ENCODE data around the gene TECPR2.

The TECPR2 gene

DNA sequence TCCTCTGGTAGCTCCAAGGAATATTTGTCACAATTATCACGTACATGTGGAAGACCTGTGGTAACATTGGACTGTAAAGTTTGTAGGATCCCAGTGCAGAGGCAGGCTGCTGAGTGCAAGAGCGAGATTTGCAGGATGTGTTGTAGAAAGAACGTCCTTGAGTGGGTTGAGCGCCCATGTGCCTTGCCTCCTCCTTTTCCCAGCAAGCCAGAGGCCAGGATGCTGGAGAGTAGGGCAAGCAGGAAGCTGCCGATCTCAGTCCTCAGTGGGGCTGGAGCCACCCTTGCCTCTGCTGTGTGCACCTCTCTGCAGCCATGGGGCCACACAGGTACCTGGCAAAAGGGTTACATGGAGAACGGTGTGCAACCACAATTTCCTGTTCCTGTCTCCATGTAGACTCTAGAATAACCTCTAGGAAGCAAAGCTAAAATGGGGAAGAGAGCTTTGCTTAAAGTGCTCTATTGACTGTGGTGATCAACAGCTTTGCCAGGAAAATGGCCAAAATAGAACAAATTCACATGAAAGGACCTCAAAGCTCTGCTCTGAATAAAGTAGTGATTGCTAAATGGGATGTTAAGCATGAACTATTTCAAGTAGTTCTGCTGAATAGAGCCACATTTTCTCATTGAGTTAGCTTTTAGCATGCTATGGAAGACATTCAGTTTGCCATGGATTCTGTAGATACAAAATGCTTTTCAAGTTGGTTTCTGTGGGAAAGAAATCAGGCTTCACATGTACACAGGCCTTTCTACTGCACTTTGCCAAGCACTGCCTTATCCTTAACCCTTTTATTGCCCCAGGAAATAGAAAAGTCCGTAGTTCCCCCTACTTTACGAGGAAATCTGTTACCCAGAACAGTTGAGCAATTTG is 109.4 kb downstream of the TECPR2 start:
- no peak for DNase-seq (ENCODE audit: low spot score)

DNA sequence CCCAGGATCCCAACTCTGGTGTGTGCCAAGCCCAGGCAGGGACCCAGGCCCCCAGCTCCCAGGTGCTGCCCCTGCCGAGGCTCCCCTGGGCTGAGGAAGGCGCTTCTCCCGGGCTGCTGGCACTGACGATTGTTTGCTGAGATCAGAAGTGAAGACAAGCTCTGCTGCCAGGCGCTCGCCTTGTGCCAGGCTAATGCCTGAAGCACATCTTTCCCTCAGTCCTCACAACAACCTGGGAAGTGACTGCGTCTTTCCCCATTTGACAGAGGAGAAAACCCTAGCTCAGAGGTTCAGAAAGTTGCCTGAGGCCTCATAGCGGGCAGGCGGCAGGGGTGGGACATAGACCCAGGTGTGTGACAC is 110.0 kb downstream of the TECPR2 start:
- DNase-seq (ENCODE audit: low spot score), result no peak

DNA sequence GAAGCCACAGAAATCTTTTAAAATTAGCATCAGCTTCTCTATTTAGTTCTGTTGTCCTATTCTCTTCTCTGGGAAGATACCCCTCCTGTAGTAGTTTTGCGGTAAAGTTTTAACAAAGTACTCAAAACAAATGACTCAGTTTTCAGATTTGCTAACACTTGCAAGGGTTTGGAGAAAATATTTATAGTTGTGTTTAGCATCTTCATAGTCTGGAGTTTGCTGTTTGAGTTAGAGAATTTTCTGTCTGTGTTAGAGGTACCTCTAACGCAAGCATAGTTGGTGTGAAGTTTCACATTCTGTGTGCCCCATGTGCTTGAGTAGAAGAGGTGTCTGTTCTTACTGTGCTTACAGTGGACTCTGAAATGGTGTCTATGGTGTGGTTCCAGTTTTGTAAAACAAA is 110.8 kb downstream of the TECPR2 start:
- no peak for DNase-seq (ENCODE audit: low spot score)

DNA sequence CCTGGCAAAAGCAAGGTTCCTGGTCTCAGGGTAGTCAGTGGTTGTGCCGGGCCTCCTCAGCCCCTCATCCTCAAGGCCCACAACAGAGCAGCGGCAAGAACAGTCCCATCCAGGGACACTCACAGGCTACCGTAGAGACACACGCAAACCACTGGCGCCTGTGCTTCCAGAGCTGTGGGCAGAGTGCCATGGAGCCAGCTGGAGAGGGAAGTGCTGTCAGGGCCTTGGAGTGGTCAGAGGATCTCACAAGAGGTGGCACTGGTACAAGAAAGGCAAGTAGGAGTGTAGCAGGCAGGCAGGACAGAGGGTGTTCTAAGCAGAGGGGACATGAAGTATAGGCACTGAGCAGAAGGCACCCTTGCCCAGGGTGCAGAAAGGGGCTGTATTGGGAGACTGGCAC is 112.2 kb downstream of the TECPR2 start:
- DNase-seq (ENCODE audit: low spot score), result no peak

DNA sequence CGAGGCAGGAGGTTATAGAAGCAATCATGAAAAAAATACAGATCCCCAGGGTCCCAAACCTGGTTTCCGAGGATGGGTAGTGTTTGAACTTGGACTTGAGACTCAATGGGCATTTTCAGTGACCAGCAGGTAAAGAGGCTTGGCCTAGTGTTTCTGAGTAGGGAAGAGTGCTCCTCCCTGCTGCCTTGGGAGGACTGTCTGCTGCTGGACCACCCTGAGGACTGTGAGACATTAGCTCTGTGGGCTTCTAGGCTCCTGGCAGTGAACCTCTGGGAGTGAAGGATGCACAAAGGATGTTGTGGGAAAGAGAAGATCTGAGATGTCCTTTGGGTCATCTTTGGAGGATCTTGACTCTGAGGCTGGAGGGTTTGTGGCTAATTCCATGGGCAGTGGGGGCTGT is 116.4 kb downstream of the TECPR2 start:
- DNase-seq (ENCODE audit: low spot score), result no peak

DNA sequence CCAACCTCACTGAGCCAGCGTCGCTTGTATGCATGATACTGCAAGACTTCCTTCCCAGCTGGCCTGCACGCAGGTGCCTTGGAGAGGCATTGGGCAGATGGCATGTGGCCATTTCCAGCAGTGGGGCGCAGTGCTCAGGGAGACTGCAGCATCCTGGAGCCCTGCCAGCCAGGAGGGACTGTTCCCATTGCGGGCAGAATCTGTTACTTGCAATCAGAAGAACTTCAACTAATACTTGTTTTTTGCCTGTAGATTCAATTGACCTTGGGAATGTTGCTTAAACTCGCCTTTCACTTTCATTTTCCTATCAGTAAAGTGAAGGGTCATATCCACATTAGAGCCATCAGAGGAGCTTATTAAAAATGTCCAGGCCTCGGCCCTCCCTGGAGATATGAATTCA is 117.0 kb downstream of the TECPR2 start:
- peak; percentile 41 for DNase-seq (ENCODE audit: low spot score)

DNA sequence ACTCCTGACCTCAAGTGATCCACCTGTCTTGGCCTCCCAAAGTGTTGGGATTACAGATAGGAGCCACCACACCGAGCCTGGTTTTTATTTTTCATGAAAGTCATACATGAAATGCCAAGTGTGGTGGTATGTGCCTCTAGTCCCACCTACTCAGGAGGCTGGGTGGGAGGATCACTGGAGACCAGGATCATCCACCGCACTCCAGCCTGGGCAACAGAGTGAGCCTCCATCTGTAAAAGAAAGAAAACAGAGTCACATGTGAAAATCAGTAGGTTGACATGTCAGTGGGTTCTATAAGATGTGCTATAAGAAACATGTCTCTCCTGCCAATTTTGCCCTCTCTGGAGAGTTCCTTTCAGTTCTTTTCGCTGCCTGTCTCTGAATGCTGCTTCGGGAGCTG is 118.6 kb downstream of the TECPR2 start:
- DNase-seq (ENCODE audit: low spot score), result no peak

DNA sequence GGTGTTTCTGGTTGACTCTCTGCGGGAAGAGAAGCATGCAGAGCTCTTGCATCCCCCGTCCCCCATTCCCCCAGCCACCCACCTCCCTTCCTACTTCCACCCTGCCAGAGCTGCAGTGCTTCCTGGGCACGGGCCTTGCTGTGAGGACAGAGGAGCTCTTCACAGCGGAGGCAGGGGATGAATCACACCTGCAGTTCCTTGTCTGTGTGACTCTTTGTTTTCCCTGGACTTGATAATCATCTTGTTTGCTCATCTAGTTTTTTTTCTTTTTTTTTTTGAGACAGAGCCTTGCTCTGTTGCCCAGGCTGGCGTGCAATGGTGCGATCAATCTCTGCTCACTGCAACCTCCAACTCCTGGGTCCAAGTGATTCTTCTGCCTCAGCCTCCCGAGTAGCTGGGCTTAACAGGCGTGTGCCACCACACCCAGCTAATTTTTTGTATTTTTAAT is 119.1 kb downstream of the TECPR2 start:
- no peak for DNase-seq (ENCODE audit: low spot score)

DNA sequence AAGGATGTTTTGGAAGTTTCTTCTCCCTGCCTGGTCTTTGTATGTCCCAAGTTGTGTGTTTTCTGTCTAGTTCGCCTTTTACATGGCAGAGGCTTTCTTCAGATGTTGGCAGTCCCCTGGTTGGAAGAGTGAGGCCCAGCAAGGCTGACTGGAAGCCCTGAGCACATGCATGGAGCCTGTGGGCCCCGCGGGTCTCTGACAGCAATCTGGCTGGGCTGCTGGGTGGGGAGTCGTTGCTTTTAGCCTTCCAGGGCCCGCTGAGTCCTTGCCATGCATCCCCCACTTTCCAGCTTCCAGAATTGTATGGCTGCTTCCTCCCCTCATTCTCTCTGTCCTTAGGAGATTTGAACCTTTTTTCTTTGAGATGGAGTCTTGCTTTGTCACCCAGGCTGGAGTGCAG is 121.6 kb downstream of the TECPR2 start:
- no peak for DNase-seq (ENCODE audit: low spot score)

DNA sequence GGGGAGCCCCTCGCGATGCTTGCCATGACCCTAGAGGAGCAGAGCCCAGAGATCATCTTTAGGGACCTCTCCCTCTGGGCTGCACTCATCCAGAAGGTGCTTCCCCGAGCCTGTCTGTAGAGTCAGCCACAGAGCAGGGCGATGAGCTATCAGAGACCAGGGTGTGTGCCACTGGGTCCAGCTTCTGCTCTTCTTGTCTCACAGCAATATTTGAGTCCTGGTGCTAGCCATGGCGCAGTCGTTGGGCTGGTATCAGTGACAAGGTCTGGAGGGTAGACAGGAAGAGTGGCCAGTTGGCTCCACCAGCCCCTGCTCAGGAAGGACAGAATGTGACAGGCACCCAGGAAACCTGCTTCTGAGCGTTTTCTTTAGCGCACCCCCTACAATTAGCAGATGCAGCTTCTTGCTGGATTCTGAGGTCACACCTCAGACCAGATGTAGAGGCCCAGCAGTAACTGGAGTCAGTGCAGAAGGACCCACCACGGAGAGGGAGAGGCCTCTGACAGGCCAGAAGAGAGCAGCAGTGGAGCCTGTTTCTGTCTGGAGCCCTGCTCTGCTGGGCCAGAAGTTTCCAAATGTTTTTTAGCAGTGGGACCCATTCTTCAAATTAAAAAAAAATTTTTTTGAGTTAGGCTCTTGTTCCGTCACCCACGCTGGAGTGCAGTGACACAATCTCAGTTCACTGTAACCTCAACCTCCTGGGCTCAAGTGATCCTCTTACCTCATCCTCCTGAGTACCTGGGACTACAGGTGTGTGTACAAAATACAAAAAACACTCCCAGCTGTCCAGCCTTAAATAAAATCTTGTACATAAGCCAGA is 123.2 kb downstream of the TECPR2 start:
- no peak for DNase-seq (ENCODE audit: low spot score)

DNA sequence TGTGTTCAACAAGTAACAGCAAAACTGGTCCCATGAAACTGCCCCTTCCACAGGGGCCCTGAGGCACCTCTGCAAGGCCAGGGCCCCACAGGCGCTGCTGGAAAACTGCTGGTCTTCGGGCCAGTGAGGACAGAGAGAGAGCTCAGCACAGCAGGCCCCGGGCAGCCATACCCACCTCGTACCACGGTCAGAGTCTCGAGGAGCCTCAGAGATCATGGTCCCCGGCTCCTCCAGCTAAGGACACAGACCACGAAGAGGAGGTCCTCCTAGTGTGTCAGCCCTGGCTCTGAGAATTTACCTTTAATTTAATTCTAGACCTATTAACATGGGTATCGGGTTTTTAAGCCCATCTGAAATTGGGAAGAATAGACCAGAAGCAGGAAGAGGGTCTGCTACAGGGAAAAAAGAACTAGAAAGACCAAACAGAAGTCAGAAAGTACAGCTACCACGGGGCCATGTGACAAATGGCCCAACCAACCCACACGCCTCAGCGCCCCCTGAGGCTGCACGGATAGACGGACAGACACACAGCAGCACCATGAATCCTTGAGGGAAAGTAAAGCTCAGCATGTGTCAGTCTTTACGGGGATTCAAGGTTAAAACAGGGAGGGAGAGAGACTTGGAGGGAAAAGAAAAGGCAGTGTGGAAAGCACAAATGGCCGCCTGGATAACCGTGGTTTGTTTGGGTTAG is 123.9 kb downstream of the TECPR2 start:
- no peak for DNase-seq (ENCODE audit: low spot score)

DNA sequence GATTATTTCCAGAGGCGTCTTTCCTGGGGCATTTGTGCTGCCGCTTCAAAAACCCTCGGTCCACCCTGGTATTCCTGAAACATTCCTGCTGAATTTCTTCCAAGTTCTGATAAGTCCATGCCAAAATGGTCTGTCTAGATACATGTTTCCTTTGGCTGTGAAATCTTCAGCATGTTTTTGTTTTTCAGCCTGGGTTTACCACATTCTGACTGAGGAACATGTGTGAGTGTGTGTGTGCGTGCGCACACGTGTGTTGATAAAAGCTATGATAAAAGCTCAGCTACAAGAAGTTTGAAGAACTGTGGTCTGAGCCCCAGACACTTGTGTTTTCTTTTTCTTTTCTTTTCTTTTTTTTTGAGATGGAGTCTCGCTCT is 124.5 kb downstream of the TECPR2 start:
- DNase-seq (ENCODE audit: low spot score), result no peak

DNA sequence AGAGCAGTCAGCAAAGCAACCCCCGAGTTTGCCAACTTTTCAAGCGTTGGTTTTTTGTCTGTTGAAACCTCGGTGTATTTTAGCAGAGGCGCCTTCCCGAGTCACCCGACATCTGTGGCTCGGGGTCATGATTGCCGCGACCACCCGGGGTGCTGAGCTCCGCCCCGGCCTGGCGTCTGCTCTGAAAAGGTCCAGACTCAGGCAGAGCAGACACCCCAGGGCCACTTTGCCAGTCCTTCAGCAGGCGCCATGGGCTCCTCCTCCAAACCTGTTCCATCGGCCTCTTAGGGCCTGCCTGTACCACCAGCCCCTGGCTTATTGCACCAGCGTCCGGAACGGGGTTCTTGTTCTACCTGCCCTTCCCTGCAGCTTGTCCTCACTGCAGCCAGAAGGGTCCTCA is 127.7 kb downstream of the TECPR2 start:
- no peak for DNase-seq (ENCODE audit: low spot score)

DNA sequence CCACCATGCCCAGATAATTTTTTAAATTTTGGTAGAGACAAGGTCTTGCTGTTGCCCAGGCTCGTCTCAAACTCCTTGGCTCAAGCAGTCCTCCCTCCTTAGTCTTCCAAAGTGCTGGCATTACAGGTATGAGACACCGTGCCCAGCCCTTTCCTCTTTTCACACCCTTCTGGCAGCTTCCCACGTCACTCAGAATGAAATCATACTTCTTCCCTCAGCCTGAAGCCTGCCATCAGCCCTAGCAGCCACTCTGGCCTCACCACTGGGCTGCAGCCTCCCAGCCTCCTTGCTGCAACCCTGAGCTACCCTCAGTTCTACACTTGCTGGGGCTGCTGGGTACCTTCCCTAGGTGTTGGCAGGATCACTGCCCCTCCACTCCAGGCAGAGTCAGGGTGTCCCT is 128.6 kb downstream of the TECPR2 start:
- no peak for DNase-seq (ENCODE audit: low spot score)

DNA sequence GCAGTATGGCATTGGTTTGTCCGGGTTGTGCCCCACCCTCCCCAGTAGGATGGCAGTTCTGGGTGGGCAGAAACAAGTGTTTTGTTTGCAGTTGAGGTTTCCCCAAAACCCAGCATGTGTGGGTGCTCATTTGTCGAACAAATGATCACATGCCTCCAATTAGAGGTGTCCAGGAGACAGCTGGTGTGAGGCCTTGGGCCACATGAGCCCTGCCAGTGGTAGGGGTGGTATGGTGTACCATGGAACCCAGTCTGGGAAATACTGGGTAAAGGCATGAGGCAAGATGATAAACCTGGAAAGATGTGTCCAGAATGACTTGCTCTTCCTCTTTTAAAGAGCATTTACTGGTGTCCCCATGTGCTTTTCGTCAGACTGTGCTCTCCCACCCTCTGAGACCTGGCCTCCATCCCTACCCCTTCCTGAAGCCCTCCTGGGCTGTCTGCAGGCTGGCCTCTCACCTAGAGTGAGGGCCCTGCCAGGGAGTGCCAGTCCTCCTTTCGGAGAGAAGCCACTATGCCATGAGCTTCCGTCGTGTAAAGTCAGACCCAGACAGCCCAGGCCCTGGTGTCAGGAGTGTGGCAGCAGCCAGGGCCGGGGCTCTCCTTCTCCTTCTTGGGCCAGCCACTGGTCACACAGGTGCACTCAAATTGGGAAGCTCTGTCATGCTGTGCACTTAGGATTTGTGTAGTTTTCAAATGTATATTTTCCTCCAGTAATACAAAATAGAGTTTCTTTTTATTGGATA is 129.2 kb downstream of the TECPR2 start:
- no peak for DNase-seq (ENCODE audit: low spot score)

DNA sequence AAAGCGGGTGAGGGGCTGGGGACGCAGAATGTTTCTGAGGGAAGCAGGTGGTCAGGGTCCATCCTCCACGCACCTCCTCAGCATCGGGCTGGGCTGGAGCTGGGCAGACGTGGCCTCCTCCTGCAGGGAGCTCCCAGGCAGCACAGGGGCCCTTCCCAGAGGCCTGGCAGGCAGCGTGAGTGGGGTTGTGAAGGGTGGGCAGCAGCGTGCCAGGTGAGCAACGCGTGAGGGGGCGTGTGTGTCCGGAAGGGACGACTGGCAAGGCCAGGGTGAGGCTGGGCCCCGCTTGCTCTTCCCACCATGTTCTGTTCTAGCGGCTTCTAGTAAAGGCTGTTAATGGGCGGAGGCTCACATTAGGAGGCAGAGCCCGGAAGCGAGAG is 129.8 kb downstream of the TECPR2 start:
- DNase-seq (ENCODE audit: low spot score), result no peak

DNA sequence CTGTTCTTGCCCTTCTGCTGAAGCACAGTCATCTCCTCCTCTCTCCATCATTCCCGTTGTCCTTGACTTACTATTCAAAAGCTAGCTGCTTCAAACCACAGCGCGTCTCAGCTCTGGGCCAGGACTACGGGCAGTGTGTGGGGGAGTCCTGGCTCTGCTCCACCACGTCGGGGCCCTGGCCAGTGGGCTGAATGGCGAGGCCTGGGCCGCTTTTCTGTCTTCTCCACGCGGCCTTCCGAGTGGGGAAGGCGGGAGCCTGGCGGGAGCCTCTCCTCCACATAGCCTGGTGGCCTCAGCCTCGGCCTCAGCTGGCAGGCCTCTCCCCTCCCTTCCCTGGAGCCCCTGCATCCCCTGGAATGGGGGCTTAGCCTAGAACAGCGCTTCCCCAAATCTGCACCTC is 130.4 kb downstream of the TECPR2 start:
- no peak for DNase-seq (ENCODE audit: low spot score)

DNA sequence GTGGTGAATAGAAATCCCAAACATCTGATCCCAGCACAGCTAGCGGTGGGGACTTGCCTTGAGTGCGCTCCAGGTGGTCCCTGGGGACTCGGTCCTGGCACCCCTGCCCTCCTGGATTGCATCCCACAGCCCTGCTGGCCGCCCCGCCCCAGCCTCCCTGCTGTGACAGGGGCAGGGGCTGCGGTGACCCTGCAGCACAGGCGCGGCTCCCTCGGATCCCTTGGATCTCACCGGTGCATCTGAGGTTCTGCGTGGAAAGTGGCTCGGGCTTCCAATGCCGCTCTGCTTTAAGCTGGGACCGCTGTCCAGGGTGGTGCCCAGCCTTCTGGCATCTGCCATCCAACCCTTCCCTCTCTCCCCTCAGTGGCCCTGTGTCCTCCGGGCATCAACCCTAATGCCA is 130.8 kb downstream of the TECPR2 start:
- no peak for DNase-seq (ENCODE audit: low spot score)

DNA sequence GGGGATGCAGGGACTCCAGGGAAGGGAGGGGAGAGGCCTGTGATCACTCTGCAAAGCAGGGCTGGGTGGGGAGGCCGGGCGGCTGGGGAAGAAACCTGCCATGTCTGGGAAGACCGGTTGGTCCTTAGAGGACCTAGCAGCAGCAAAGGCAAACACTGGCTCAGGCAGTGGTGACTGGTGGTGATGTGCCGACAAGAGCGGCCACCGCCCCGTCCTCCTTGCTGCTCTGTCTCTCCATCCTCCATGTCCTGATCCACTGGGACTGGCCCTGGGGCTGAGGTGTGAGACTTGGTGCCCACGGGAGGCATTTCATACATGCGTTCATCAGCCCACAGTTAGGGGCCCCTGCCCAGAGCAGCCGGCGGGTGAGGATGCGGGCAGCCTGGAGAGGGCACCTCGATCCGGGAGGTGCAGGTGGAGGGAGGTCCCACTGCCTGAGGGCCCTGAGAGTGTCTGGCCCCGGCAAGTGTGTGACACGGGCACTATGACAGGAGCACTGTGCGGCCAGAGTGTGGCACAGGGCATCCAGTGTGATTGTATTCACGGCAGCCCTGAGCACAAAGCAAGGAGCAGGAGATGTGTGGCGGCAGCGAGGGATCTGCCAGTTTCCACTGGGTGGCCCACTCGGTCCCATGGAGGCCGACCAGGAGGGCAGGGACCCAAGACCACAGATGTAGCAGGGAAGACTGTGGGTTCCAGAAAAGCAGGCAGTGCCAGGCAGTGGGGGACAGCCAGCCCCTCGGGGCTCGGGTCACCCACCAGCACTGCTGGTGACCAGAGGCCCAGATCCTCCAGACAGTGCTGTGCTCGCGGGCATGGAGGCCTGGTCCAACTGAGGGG is 133.0 kb downstream of the TECPR2 start:
- DNase-seq (ENCODE audit: low spot score), result no peak

DNA sequence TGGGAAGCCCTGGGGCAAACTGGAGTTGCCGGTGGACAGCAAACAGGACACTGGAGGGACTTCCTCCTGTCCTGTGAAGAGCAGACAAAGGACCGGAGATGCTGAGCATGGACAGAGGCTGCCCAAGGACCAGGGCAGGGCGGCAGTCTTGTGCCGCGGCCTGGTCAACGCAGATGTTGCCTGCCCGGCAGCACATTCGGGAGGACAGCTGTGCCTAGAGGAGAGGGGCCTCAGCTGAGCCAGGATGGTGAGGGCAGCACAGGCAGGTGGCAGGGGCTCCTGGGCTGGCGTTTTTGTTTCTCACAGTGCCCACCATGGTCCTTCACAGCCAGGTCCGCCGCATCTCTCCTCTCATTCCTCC is 133.6 kb downstream of the TECPR2 start:
- no peak for DNase-seq (ENCODE audit: low spot score)

DNA sequence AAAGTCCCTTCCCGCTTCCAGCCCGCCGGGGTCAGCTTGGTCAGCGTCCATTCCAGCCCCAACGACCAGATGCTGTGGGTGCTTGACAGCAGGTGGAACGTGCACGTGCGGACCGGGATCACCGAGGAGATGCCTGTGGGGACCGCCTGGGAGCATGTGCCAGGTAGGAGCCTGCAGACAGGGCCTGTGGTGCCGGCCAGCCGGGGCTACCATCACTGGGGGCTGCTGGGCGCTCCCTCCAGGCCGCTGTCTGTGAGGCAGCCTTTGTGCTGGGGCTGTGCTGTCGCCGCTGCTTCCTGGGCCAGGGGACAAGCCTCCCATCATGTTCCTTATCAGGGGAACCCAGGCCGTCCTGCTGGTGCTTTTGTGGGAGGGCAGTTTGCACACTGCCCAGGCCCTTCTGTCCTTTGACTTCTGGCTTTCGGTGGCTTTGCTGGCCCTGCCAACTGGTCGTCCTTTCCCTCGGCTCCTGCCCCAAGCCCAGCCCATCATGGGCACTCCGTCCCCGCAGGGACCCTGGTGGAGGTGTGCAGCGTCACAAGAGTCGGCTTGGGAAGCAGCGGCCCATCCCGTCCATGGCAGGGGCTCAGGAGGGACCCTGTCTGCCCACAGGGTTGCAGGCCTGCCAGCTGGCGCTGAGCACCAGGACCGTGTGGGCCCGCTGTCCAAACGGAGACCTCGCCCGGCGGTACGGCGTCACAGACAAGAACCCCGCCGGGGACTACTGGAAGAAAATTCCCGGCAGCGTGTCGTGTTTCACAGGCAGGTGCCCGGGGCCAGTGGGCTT is 134.4 kb downstream of the TECPR2 start:
- DNase-seq (ENCODE audit: low spot score), result no peak
